ENCODE results near the gene DUOX1.
A peak's percentile ranks its signal among the peaks of the same experiment; 100 is the strongest.

DUOX1 gene

GRCh38 chr15:45169608-45170480 is 40.0 kb downstream of the DUOX1 start:
- DNase-seq = no peak

- DNase-seq = no peak
These were observed 42.1 kb downstream of the DUOX1 start for GRCh38 chr15:45171912-45172311.

DNA sequence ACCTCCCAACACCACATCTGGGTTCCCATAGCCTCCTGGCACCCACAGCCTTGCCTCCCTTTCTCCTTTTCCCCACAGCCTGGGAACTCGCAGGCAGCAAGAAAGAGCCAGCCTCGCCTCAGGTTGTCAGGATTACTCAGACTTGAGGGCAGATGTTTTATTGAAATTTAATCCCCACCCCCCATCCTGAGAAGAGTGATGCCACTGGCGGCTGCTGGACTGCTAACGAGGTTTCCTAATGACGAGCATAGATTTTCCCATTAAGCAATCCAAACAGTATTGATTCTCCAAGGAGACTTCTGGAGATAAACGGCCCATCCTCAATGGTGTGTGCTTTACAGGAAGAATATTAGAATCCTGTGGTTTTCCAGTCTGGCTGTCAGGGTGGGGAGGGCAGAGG is 44.3 kb downstream of the DUOX1 start:
- no peak for DNase-seq

DNA sequence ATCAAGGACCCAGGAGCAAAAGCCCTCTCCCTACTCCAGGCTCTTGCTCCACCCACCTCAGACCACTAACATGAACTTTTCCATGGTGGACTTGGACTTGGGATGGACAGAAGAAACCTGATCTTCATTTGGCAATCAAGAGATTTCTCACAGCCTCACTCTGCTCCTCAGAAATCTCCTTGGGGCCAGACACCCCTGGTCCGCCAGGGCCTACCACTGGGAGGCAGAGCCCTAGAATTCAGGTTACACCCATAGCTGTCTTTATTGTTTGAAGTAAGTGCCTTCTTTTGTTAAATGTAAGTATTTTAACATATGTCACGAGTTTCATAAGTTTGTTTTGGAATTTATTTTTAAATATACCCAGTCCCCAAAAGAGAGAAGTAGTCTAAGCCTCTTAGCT is 44.8 kb downstream of the DUOX1 start:
- DNase-seq = no peak

DNA sequence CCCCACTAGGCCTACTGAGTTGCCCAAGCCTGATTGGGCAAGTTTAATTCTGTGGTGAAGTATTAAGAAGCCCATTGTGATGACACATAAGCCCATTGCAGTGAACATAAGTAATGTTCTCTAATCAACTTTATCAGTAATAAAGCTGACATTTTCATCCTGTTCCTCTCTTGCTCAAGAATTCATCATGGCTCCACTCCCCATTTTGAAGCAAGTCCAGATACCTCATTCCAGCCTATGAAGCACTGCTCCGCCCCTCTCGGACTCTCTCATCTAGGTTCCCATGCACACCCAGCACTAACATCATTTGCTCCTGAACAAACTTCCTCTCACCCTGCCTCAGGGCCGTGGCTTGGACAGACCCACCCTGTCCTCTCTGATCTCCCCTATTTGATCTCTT is 47.5 kb downstream of the DUOX1 start:
- DNase-seq = no peak

- DNase-seq = peak; percentile 62
These were observed 49.6 kb downstream of the DUOX1 start for GRCh38 chr15:45179221-45179985.

GRCh38 chr15:45180201-45180600 is 50.4 kb downstream of the DUOX1 start:
- DNase-seq = peak; percentile 24

GRCh38 chr15:45180648-45181436 is 51.0 kb downstream of the DUOX1 start:
- no peak for DNase-seq

- no peak for DNase-seq
These were observed 51.9 kb downstream of the DUOX1 start for GRCh38 chr15:45181491-45182285.

DNA sequence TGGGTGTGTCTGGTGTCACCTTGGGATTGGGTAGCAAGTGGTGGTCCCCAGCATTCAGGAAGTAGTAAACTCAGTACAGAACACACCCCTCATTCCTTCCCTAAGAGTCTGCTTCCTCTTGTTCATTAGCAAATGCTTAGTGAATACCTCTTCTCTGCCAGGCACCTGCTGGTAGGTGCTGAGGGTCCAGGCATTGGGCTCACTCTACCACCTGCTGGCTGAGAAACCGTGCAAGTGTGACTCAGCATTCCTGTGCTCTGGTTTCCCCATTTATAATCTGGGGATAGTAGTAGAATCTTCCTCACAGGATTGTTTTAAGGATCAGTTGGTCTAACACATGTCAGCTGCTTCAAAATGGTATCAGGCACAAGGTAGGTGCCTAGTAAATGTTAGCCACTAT is 53.2 kb downstream of the DUOX1 start:
- DNase-seq = no peak

GRCh38 chr15:45183511-45183910 is 53.7 kb downstream of the DUOX1 start:
- no peak for DNase-seq

GRCh38 chr15:45184562-45185041 is 54.8 kb downstream of the DUOX1 start:
- DNase-seq = no peak

GRCh38 chr15:45185069-45185779 is 55.4 kb downstream of the DUOX1 start:
- no peak for DNase-seq

DNA sequence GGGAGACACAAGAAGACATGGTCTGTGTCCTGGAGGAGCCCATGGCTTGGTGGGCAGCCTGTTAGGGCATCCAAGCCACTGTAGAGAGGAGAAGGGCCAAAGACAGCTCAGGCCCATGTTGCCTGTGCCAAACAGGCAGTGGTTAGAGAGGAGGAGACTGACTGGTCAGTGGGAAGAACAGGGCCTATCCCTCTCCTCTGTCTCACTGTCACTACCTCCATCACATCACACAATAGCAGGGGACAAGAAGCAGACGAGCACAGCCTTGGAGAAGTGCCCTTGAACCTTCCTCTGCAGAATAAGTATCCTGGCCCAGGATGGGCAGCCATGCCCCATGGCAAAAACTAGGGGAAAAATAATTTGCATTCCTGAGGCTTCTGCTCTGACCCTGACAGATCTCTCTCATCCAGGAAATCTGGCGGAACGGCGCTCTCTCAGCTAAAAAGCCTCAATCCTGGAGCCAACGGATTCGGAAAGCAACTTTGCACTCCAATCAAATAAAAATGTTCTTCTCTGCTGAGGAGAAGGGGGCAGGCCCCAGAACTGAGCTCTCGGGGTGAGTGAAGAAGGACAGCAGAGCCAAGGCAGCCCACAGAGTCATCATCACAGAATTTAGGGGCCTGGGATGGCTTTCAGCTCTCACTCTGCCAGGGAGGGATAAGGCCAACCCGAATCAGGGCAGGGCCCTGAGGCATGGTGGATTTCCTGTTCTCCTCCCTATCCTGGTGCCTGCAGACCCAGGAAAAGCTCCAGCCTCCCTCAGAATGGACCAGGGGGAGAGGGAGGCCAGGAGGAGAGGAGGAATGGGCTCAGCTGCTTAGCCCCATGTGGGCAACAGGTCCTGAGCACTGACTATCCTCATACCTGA is 56.3 kb downstream of the DUOX1 start:
- DNase-seq = no peak

DNA sequence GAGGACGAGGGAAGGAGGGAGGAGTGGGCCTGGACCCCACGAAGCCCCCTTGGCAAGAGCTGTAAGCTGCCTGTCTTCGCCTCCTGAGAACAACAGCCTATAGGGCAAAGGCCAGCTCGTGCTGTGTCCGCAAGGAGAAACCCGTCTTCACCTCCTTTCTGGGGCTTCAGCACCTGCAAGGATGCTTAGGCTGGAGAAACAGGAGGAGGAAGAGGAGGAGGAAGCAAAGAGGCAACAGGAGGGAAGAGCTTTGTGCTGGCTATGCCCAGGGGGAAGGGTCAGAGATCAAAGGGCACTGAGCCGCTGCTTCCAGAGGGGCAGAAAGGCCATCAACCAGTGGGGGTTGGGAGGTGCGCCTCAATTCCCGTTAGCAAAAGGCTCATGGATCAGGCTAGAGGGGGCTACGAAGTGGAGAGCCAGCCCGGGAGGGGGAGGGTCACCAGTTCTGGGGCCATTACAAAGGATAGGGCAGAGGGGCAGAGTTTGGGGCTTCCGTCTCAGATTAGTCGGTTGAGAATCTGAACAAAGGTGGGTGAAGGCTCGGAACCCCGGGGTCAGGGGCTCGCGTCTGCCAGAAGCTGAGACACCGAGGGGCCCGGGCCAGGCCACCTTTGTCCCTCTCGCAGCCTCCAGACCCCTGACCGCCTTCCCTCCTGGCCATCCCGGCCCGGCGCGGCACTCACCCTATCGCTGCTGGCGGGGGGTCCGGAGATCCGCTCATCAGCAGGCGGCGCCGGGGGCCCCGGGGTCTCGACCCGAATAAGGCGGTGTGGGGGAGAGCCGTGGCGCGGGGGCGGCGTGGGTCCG is 57.2 kb downstream of the DUOX1 start:
- DNase-seq = no peak

DNA sequence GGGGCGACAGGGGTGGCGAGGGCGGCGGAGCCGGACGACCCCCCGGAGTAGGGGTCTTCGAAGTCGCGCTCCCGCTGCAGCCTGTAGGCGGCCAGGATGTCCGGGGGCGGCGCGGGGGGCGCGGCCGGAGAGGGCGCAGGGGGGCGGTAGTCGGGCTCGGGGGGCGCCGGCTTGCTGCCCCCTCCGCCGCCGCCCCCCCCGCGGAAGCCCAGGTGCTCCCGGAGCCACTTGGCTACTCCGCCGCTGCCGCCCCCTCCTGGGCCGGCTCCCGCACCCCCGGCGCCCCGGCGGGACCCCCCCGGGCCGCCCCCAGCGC is 57.7 kb downstream of the DUOX1 start:
- no peak for DNase-seq

DNA sequence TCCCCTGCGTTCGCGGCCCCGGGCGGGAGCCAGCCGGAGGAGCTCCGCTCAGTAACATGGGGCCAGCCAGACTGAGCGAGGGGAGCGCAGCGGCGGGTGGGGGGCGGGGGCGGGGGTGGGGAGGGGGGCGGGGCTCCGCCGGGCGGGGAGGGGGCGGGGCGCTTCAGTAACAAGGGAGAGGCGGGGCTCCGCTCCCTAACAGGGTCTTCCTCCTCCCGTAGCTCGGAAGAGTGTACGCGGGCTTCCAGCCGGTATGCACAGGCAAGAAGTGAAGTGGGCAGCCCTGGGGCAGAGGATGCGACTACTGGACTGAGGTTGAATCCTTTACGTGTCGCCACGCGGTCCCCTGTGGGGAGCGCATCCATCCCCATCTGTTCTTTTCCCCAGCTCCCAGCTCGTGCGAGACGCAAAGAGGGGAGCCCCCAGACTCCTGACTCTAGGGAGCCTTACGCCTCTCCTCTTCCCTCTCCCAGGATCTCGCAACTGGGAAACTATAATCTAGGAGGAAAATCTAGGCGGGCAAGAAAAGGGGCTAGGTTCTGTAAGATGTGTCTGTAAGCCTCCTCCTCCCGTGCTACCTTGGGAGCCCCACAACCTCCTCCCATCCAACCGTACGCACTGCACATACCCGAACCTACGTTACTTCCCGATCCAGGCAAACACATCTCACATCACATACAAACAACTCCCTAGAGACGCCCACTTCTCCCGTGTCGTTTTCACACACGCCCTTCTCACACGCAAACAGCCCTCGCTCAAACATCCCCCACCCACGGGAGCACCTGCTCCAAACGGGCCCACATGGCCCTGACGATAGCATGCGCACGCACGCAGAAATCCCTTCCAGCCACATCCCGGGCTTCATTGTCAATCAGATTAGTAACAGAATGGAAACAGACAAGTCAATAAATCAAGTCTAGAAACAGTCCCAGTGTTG is 58.4 kb downstream of the DUOX1 start, which contains the start of gene SHF:
Gene SHF, minus strand, starts transcription at position 73 of the 937 bp plus-strand sequence. Its CDS starts 15 bp downstream, at position 58.
- peak; percentile 58 for DNase-seq

DNA sequence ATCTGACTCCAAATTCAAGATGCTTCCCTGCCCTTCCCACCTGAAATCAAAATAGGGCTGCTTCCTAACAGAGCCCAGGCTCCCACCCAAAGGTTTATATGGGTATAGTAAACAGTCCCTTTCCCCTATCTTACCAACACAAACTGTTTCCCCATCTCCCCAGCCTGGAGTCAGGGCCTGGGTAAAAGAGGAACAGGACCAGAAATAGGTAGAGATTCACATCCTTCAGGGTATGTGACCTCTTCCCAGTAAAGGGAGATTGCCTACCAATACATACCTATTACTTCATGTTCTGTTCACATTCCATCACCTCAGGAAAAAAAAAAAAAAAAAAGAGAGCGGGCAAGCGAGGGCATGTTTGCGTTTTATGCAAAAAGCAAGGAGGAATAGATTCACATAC is 67.7 kb downstream of the DUOX1 start:
- DNase-seq = no peak

Data from CD4-positive, alpha-beta T cell treated with Interleukin-10 for 1 hour (primary cell).